ENCODE results near the gene FAM200A.

DNA sequence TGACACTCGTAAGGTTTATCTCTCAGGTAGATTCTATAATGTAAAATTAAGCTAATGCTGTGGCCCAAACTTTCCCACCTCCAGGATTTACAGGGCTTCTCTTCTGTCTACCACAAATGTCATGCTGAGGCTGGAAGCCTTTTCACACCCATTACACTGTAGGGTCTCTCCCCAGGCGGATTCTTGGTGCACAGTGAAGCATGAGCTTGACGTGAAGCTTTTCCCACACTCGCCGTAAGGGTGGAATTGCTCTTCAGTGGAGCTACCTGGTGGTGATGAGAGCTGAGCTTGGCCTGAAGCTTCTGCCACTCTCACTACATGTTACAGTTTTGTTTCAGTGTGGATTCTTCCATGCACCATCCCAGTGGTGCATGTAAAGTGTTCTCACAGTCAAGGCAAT lies 11.4 kb downstream of the FAM200A start:
- TF ChIP-seq, protein P1, sequence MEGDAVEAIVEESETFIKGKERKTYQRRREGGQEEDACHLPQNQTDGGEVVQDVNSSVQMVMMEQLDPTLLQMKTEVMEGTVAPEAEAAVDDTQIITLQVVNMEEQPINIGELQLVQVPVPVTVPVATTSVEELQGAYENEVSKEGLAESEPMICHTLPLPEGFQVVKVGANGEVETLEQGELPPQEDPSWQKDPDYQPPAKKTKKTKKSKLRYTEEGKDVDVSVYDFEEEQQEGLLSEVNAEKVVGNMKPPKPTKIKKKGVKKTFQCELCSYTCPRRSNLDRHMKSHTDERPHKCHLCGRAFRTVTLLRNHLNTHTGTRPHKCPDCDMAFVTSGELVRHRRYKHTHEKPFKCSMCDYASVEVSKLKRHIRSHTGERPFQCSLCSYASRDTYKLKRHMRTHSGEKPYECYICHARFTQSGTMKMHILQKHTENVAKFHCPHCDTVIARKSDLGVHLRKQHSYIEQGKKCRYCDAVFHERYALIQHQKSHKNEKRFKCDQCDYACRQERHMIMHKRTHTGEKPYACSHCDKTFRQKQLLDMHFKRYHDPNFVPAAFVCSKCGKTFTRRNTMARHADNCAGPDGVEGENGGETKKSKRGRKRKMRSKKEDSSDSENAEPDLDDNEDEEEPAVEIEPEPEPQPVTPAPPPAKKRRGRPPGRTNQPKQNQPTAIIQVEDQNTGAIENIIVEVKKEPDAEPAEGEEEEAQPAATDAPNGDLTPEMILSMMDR (conservative IDR thresholded peaks at IDR 0.05 in 1 of 2, IDR thresholded peaks at IDR 0.05 in 1 of 2; ENCODE audit: low read depth in 1 of 2, low read length in 2 of 2), result no peak
- TF ChIP-seq EZH2 (IDR thresholded peaks at IDR 0.05; ENCODE audit: low read length, missing control alignments), result no peak
